HCEC 1CT (cell line): ENCODE data around the gene GALNS.

Experiments
- DNase-seq: peaks from one replicate; pipeline ENCODE4 v3.0.0-alpha.2; 2017

GALNS gene

GRCh38 chr16:88855176-88855575 lies 1.6 kb downstream of the GALNS start:
- DNase-seq: no peak

DNA sequence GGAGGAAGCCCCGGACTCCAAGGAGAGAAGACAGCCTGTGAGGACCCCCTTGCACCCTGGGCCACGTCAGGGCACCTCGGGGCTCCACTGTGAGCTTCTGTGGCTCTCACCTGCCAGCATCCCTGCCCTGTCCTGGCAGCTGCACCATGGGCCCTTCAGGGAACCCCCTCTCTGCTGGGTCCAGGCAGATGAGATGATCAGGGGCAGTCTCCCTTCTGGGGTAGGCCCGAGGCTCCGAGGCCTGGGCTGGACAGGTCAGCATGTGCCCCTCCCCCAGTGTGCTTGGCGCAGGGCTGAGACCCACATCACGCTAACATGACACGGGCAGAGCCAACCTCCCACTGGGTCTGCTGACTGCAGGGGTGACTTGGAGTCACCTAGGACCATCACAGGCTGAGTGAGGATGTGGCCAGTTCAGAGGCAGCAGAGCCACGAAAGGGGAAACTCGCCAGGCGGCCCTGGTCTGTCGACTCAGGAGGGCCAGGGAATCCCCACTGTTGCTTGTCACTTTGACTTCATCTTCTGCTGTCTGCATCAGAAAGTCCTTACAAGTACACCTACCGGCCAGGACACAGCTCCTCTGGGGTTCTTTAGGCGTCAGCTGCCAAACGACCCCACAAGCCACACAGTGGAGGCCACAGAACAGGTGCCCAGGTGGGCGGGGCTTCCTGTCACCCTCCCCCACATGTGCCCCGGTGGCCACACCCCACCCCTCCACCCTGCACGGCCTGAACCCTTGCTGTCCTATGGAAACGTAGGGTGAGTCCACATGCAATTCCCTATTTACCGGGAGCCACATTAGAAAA lies 2.2 kb downstream of the GALNS start:
- no peak for DNase-seq

GRCh38 chr16:88853325-88853941 lies 3.3 kb downstream of the GALNS start:
- DNase-seq: no peak

DNA sequence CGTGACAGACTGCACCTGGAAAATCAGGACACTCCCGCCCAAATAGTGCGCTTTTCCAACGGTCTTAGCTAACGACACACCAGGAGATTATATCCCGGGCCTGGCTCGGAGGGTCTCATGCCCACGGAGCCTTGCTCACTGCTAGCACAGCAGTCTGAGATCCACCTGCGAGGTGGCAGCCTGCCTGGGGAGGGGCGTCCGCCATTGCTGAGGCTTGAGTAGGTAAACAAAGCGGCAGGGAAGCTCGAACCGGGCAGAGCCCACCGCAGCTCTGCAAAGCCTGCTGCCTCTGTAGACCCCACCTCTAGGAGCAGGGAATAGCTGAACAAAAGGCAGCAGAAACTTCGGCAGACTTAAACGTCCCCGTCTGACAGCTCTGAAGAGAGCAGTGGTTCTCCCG lies 5.1 kb downstream of the GALNS start:
- no peak for DNase-seq

GRCh38 chr16:88850531-88851199 lies 6.1 kb downstream of the GALNS start:
- no peak for DNase-seq

DNA sequence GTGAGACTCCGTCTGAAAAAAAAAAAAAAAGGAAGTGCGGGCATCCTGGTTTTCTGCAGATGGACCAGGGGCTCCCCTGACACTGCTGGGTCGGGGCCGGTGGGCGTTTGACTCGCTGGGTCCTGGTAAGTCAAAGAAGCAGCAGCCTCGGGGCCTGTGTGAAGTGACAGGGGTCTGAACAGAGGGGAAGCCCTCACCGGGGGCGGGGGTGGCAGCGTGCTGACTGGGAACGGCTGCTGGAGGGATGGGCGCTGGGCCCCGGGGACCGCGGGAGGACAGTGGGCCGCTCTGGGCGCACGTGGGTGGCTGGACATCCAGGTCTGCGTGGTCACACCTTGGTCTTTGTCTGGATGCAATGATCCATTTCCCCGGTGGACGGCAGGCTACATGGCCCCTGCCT lies 8.2 kb downstream of the GALNS start:
- DNase-seq: no peak

- DNase-seq: no peak
These were observed 9.1 kb downstream of the GALNS start for GRCh38 chr16:88847654-88848053.

DNA sequence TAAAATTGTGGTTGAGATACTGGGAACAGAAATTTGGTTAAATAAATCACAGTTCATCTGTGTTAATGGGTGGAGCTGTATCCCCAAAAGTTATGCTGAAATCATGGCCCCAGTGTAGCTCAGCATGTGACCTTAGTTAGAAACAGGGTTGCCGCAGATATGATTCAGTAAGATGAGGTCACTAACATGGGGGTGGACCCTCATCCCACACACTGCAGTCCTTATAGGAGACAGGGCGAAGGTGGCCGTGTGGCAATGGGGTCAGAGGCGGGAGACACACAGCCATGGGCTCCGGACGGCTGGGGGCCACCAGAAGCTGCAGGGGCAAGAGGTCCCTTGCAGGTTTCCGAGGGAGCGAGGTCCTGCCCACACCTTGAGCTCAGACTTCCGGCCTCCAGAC lies 10.7 kb downstream of the GALNS start:
- DNase-seq: peak; percentile 56

DNA sequence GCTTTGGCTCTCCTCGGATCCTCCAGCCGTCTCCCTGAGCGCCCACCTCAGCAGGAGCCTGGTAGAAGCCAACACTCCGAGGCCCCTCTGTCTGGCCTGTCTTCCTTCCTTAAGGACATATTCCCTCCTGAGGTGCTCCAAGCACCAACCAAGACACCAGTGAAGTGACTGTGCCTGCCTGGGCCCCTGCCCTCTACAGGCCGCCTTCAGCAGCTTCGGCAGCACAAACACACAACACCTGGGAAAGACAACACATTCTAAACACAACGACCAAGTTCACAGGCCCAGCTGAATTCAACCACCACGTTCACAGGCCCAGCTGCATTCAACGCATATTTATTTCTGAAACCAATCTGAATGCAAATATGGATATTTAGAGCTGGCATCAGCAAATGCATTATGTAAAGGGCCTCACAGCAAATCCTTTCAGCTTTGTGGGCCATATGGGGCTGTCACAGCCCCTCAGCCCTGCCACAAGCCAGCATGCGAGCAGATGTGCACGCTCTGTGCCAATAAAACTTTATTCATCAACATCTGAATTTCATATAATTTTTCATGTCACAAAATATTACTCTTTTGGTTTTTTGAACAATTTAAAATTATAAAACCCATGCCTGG lies 12.2 kb downstream of the GALNS start:
- no peak for DNase-seq

- no peak for DNase-seq
These were observed 13.5 kb downstream of the GALNS start for GRCh38 chr16:88843256-88843655.

DNA sequence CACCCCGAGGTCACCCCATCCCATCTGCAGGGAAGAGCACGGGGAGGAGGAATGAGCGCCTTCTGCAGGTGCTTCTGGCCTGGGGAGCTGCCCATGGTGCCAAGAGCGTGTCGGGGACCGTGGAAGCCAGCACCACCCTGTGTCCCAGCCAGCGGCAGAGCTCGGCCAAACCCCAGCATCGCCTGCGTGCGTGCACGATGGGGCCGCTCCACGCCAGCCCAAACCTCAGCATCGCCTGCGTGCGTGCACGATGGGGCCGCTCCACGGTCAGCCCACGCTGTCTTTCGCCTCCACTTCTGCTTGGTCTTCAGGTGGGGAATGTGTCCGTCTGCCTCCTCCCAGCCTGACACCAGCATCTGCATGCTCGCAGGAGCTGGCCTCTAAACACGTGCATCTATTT lies 13.9 kb downstream of the GALNS start:
- no peak for DNase-seq

- no peak for DNase-seq
These were observed 14.4 kb downstream of the GALNS start for GRCh38 chr16:88842308-88842756.

- DNase-seq: no peak
These were observed 15.0 kb downstream of the GALNS start for GRCh38 chr16:88841521-88842307.

DNA sequence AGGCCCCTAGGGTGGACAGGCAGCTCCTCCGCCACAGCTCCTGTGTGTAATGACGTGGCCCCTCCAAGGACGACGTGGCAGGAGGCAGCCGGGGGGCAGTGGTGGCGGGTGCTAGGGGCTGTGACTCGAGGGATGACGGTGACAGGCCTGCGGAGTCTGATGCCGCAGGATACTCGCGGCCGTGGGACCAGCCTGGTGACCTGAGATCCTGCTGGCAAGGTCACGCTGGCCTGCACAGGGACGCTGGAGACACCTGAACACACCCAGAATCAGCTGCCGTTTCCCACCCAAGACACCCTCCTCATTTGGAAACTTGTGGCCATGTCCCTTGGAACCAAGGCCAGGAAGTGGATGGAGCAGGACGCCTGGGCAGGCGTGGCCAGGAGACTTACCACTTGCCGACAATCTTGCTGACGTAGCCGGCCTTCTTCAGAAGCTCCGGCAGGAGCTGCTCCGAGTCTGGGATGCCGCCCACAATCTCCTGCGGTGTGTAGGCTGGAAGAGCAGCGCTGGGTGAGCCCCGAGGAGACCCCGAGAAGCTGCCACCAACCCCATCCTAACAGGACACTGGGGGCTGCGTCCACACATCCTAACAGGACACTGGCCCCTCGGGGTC lies 16.0 kb downstream of the GALNS start:
- no peak for DNase-seq

GRCh38 chr16:88839745-88840599 lies 16.8 kb downstream of the GALNS start:
- no peak for DNase-seq

- no peak for DNase-seq
These were observed 17.7 kb downstream of the GALNS start for GRCh38 chr16:88839026-88839529.

DNA sequence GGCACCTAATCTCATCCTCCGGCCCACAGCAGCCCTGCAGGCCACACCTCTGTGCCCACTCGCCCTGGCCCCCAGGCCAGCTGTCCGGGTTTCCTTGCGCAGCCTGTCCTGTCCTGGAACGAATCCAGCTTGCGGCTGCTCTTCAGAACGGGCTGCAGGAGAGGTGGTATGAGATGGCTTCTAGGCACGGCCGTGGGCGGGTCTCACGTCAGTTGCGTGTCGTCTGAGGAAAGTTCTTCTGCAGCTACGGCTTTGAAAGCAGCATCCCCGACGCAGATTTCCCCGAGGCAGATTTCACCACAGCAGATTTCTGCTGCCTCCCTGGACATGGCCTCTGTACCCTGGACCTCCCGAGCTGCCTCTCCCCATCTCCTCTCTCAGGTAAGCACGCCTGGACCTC lies 18.2 kb downstream of the GALNS start:
- no peak for DNase-seq

DNA sequence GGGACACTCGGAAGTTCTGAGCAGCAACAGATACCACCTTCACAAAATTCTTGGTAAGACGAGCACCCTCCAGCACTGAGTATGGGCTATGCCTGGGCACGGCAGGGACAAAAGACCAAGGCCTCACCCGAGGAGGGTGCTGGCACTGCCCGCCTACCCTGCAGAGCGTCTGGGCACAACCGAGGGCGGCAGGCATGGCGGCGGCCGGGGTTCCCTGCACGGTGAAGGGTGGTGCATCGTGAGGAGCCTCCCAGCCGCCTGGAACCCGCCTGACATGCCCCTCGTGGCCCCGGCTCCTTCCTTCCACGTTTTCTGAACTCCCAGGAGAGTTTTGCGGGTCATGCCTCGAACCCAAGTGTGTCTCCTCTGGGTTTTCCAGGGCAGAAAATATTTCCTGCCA lies 18.9 kb downstream of the GALNS start:
- no peak for DNase-seq

- no peak for DNase-seq
These were observed 20.0 kb downstream of the GALNS start for GRCh38 chr16:88836791-88837190.

DNA sequence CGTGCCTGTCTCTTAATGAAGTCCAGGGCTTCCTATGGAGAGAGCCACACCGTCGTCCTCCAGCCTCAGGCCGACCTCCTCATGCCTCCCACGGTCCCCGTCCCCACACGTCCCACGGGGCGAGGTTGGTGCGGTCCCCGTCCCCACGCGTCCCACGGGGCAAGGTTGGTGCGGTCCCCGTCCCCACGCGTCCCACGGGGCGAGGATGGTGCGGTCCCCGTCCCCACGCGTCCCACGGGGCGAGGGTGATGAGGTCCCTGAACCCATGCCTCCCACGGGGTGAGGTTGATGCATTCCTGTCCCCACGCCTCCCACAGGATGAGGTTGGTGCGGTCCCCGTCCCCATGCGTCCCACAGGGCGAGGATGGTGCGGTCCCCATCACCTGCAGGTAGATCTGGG lies 20.9 kb downstream of the GALNS start:
- DNase-seq: no peak

GRCh38 chr16:88835383-88835782 lies 21.4 kb downstream of the GALNS start:
- no peak for DNase-seq
